GM19099 (cell line): ENCODE measurements around the gene EHD1.

Source experiments
- POLR2A ChIP-seq: IDR thresholded peaks from 3 replicates; pipeline ENCODE4 v1.6.1; 2011; ENCODE audit warnings: low read depth; ENCODE audit not compliant: insufficient read length; ENCODE audit errors: extremely low read depth

Gene EHD1

DNA sequence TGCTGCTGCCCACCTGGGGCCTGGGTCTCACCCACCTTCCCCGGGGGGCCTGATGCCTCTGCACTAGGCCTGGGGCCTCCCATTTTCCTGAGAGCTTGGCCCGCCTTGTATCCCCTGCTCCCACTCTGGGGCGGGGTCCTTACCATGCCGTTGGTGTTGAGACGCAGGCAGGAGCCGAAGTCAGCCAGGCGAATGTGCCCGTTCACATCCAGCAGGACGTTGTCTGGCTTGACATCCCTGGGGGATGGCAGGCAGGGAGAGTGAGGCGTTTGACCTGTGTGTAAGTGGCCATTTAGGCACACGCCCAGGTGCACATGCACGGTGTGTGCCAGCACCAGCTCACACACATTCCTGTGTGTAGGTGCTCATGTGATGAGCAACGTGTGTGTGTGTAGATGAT lies 39.1 kb downstream of the EHD1 start:
- TF ChIP-seq POLR2A: no peak

DNA sequence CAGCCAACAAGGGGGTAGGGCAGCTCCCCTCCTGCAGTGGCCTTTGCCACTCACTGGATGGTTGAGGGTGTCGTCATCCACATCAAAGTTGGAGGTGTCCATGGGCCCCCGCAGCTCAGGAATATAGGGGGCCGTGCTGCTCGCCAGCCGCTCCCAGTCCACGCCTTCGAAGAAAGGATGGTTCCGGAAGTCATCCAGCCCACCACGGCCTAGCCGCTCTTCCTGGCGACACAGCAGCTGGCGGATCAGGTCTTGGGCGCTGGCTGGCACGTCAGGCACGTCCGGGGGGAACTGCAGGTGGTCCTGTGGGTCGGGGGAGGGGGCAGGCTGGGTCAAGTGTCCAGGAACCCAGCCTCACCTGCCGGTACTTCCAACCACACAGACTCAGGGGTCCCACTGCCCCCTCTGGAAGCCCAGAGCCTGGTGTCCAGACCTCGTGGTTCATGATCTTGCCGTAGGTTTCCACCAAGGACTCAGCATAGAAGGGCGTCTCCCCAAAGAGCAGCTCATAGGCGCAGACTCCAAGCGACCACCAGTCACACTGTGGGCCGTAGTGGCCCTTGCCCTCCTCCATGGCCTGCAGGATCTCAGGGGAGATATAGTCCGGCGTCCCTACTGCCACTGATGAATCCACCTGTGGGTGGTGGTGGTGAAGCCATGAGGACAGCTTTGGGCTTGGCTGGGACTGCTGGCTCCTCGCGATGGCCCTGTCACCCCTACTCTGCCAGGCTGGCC lies 39.7 kb downstream of the EHD1 start:
- TF ChIP-seq POLR2A: no peak

DNA sequence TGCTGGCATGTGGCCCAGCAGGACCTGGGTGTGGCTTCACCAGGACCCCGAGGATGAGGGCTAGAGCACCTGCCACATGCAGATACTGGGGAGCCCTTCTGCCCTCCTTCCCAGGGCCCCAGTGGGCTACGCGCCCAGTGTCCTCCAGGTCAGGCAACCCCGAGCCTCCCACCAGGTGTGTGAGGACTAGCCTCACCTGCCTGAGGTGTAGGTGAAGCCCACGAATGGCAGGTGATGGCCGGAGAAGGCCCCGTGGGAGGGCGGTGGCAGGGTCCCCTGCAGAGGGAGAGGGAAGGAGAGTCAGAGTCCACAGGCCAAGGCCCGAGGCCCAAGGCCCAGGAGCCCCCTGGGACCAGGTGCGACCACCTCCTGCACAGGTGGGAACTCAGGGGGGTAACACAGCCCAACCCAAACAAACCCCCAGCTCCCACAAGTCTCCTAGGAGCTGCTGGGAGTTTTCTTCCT lies 40.5 kb downstream of the EHD1 start:
- no peak for TF ChIP-seq POLR2A

DNA sequence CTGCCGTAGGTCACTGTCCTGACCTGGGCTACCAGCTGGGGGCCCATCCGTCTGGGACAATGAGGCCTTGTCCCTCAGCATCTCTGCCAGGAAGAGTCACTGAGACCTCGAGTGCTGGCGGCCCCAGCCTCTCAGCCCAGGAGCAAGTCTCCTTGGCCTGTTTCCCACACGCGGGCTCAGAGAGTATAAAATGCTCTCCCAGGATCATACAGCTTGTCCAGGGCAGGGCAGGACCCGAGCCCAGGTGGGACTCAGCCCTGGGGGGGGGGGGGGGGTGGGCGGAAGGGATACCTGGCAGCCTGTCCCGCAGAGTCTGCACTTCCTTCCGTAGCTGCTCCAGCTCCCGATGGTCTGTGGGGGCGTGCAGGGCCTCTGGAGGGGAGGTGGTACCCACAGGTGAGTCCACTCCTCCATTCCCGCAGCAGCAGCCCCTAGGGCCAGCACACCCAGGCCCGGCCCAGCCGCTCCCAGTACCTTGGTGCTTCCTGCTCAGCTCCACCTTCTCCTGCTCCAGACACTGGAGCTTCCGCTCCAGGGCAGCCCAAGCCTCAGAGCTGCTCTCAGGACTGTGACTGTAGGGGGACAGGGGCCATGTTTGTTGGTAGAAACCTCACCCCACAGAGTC lies 41.9 kb downstream of the EHD1 start:
- no peak for TF ChIP-seq POLR2A

DNA sequence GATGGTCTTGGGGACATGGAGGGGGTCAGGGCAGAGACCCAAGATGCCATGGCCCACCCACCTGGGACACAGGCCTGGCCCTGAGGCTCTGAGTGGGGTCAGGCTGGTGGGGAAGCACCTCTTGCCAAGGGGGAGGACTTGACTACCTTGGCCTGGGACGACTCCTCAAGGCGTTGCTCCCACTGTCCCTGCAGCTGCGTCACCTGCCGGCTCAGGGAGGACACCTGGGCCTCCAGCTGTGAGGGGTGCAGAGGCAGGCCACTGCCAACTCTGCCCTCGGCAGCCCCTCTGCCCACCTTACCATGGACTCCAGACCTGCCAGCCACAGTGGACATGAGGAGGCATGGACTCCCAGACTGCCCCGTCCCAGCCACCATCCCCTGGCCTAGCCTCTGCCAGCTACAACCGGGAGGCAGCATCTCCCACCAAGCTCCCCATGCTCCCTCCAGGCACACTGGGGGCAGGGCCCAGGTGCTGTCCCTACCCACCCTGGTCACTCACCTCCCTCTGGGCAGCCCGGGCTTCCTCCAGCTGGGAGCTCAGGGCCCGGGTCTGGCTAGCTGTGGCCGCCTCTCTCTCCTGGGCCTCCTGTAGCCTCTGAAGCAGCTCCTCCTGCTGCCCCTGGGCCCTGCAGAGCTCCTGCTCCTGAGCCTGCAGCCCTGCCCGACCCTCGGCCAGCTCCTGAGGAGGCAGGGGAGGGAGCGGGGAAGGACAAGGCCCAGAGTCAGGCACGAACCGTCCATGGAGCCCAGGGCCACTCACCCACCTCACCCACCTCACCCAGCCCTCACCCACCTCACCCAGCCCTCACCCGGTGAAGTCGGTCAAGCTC lies 42.6 kb downstream of the EHD1 start:
- TF ChIP-seq POLR2A: no peak

DNA sequence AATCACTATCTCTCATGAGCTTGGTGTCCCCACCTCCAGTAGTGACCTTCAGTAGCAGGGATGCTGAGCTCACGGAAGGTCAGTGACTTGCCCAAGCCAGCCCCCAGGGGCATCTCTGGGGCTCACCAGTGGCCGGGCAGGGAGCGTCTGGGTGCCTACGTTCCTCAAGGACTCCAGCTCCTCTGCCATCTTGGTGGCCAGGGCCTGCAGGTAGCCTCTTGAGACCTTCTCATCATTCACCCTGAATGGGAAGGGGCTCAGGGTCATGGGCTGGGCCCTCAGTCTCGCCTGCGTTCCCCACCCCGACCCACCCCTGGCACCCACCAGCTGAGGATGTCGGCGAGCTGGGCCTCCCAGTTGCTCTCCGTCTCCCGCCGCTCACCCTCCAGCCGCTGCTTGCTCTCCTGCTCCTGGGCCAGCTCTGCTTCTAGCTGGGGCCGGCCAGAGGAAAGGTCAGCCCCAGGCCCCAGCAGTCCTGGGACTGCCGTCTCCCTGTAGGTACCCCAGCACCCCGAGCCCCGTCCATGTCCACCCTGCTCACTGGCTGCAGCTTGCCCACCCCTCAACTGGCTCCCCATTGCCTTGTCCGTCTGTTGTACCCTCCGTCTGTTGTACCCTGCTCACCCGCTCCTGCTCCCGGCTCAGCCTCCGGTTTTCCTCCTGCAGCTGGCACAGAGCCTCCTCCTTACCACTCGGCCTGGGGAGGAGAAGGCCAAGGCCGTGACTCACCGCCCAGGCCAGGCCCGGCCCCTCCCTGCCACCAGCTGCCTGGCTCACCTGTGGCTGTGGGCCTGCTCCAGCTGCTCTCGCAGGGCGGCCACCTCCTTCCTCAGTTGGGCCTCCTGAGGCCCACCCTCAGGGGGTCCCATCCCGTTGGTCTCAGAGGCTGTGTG lies 43.5 kb downstream of the EHD1 start:
- no peak for TF ChIP-seq POLR2A

DNA sequence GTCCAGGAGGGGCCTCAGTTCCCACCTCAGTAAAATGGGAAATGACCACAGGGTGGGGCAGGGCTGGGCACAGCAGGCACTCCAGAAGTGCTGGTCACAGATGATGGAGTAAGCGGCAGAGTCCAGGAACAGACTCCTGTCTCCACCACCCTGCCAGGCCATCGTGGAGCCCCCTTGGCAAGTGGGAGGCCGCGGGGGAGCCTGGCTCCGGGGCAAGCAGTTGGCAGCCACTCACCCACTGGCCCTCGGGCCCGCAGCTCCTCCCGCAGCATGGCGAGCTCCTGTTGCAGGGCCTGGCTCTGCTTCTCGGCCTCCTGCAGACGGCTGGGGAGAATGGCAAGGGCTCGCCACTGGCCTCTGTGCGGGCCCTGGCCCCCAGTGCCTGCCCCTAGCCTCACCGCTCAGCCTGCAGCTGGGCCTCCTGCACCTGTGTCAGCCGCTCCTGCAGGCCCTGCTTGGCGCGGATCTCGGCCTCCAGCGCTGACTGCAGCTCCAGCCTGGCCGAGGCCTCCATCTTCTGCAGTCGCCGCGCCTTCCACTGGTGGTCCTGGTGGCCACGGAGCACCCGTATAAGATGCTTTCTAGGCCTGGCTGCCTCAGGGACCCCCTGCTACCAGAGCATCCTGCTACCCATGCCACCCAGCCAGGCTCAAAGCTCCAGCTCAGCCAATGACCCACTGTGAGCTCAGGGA lies 44.2 kb downstream of the EHD1 start:
- TF ChIP-seq POLR2A: no peak

DNA sequence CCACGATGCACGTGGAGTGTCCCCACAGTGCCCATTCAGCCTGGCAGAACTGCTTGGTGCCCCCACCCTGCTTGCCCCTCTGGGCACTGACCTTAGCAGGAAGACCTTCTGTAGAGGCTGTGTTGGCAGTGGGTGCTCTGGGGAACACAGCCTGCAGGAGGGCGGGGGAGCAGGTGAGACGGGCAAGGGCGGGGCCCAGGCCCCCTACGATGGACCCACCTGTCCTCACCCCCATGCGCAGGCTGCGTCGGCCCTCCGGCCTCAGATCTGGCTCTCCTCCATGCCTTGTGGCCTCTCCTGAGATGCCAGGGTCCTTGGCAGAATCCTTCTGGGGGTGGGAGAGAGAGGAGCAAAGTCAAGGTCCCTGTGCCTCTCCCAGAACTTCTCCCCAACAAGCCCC lies 44.9 kb downstream of the EHD1 start:
- TF ChIP-seq POLR2A: no peak

DNA sequence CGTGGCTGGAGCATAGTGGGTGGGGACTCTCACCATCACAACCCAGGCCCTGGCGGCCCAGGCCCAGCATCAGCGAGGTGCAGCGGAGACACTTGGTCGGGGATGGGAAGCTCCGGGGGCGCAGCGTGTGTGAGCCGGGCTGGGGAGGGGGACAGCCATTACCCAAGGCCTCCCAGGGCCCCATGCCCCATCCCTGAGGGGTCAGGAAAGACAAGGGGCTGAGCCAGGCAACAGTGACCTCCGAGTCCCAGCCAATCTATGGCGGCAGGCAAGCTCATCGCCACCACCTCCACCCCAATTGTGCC lies 45.3 kb downstream of the EHD1 start:
- TF ChIP-seq POLR2A: no peak

DNA sequence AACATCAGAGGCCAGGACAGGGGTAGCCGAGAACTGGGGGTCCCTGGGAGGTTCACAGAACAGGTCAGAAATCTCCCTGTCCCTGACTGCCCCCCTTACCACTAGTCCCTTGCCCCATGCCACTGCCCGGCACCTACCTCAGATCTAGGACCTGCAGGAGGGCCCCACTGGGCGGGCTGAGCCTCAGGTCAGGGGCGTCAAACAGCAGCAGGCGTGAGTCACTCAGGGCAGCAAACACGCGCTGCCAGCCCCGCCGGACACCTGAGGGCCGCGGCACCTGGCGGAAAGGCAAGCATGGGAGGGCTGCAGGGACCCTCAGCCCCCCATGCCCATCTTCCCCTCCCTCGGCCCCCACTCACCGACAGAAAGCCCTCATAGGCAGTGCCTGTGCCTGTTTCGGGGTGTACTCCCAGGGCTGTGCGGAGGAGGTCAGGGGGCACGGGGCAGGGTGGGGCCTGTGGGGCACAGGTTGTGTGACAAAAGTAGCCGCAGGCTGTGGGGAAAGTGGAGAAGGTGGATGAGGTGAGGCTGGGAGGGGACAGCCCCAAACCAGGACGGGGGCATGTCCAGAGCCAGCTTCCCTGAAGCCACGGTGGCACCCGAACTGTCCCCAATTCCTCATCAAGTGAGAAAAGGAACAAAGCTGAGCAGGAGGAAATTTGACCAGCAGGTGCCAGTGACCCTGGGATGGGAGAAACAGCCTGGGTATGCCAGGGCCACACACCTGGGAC lies 45.8 kb downstream of the EHD1 start:
- TF ChIP-seq POLR2A: no peak

DNA sequence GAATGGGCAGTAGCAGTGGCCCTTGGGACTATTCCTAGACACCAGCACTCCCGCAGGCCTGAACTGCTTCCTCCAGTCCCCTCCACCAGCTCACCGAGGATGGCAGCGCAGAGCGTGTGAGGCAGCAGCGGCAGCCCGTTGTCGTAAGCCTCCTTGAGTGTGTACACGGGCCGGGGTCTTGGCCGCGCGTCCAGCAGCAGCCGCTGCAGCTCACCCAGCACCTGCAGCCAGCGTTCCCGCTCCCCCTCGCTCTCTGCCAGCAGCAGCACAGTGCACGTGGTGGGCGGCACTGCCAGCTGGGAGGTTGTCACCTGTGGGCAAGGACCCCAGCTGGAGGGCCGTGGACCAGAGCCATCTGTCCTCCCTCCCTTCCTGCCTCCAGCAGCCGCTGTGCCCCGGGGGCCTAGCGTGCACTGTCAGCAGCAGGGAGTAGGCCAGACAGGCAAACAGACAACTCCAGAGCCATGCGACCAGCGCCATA lies 47.0 kb downstream of the EHD1 start:
- no peak for TF ChIP-seq POLR2A

DNA sequence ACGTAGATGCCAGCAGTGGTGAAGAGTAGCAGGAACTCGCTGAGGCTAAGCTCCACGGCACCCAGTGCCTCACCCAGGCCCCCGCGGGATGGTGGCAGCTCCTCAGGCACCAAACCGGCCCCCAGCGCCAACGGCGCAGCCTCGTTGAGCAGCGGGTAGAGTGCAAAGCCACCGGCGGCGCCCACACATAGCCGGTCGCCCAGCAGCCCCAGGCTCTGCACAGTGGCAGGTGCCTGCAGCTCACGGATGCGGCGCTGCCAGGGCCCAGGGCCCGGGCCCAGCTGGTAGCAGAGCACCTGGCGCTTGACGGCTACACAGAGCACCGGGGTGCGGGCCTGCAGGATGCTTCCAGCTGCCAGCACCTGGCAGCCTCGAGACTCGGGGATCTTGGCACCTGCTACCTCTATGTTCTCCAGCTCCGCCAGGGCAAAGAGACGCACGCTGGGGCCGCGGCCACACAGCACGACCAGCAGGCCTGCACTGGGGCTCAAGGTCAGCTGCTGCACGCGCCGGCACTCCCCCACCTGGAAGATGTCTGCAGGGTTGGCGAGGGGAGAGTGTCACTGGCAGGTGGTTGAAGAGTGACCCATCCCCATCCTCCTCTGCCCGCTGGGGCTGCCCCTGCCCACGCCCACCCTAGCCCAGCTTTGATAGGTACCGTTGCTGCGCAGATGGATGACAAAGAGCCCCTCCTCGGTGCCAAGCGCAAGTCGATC lies 48.7 kb downstream of the EHD1 start:
- TF ChIP-seq POLR2A: no peak

DNA sequence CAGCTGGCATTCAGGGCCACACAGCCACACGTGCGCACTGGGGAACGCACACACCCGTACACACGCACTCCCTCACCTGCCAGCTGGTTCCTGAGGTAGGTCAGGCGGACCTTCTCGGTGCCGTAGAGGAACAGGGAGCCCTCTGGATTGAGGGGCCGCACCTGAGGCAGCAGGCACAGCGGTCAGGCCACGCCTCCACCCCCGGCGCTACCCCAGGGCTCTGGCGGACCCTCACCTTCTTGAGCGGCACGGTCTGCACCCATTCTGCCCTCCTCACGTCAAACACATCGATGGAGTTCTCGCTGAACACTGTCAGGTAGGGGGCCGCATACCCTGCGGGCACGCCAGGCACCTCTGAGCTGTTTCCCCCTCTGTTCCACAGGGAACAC lies 51.0 kb downstream of the EHD1 start:
- TF ChIP-seq POLR2A: no peak
